Measurements from ENCODE around the gene VASN. TPM values are rescaled to one million over a fixed set of nuclear protein-coding genes. Genes with fewer than 3 reads are reported as not detected.

Gene VASN
- total RNA-seq, 1 donor from 2014 or later, result 0.67 TPM

- Mint-ChIP-seq H3K4me1 (ENCODE audit: unreplicated experiment) (no peaks in the 10 kb centered on the region), H3K27ac (ENCODE audit: unreplicated experiment) (no peak overlapping the region), H3K9me3 (ENCODE audit: unreplicated experiment) (no peaks in the 10 kb centered on the region), H3K27me3 (ENCODE audit: unreplicated experiment) (peaks cover 9% of the 10 kb centered on the region), H3K4me3 (ENCODE audit: unreplicated experiment) (no peak overlapping the region), H3K36me3 (ENCODE audit: low read depth, unreplicated experiment) (peaks cover 4% of the 10 kb centered on the region)
- no peak for DNase-seq (ENCODE audit: low spot score)
- no peak for TF ChIP-seq CTCF (IDR thresholded peaks at IDR 0.05; ENCODE audit: unreplicated experiment)
Measured at GRCh38 chr16:4359914-4360313, 11.7 kb upstream of the VASN start.

GRCh38 chr16:4360538-4361021, 11.1 kb upstream of the VASN start:
- H3K27me3 Mint-ChIP-seq (ENCODE audit: unreplicated experiment), result peaks cover 9% of the 10 kb centered on the region
- TF ChIP-seq CTCF (IDR thresholded peaks at IDR 0.05; ENCODE audit: unreplicated experiment), result no peak
- no peaks in the 10 kb centered on the region for H3K4me1 Mint-ChIP-seq (ENCODE audit: unreplicated experiment)
- no peak for DNase-seq (ENCODE audit: low spot score)
- H3K27ac Mint-ChIP-seq (ENCODE audit: unreplicated experiment), result no peak overlapping the region
- no peaks in the 10 kb centered on the region for H3K9me3 Mint-ChIP-seq (ENCODE audit: unreplicated experiment)
- peaks cover 4% of the 10 kb centered on the region for H3K36me3 Mint-ChIP-seq (ENCODE audit: low read depth, unreplicated experiment)
- no peak overlapping the region for H3K4me3 Mint-ChIP-seq (ENCODE audit: unreplicated experiment)

- no peak for TF ChIP-seq CTCF (IDR thresholded peaks at IDR 0.05; ENCODE audit: unreplicated experiment)
- Mint-ChIP-seq H3K27me3 (ENCODE audit: unreplicated experiment) (peaks cover 9% of the 10 kb centered on the region), H3K27ac (ENCODE audit: unreplicated experiment) (no peak overlapping the region), H3K36me3 (ENCODE audit: low read depth, unreplicated experiment) (peaks cover 4% of the 10 kb centered on the region), H3K9me3 (ENCODE audit: unreplicated experiment) (no peaks in the 10 kb centered on the region), H3K4me1 (ENCODE audit: unreplicated experiment) (no peaks in the 10 kb centered on the region), H3K4me3 (ENCODE audit: unreplicated experiment) (no peak overlapping the region)
- no peak for DNase-seq (ENCODE audit: low spot score)
Measured at GRCh38 chr16:4361033-4361943, 10.4 kb upstream of the VASN start.

- no peak overlapping the region for H3K27ac Mint-ChIP-seq (ENCODE audit: unreplicated experiment)
- H3K4me3 Mint-ChIP-seq (ENCODE audit: unreplicated experiment), result no peak overlapping the region
- no peaks in the 10 kb centered on the region for H3K4me1 Mint-ChIP-seq (ENCODE audit: unreplicated experiment)
- peaks cover 4% of the 10 kb centered on the region for H3K36me3 Mint-ChIP-seq (ENCODE audit: low read depth, unreplicated experiment)
- H3K27me3 Mint-ChIP-seq (ENCODE audit: unreplicated experiment), result peaks cover 6% of the 10 kb centered on the region
- DNase-seq (ENCODE audit: low spot score), result no peak
- no peak for TF ChIP-seq CTCF (IDR thresholded peaks at IDR 0.05; ENCODE audit: unreplicated experiment)
- no peaks in the 10 kb centered on the region for H3K9me3 Mint-ChIP-seq (ENCODE audit: unreplicated experiment)
Measured at GRCh38 chr16:4361944-4362311, 9.7 kb upstream of the VASN start.

- H3K4me1 Mint-ChIP-seq (ENCODE audit: unreplicated experiment), result no peaks in the 10 kb centered on the region
- no peak for DNase-seq (ENCODE audit: low spot score)
- H3K27ac Mint-ChIP-seq (ENCODE audit: unreplicated experiment), result no peak overlapping the region
- no peak for TF ChIP-seq CTCF (IDR thresholded peaks at IDR 0.05; ENCODE audit: unreplicated experiment)
- peaks cover 4% of the 10 kb centered on the region for H3K36me3 Mint-ChIP-seq (ENCODE audit: low read depth, unreplicated experiment)
- no peaks in the 10 kb centered on the region for H3K9me3 Mint-ChIP-seq (ENCODE audit: unreplicated experiment)
- H3K27me3 Mint-ChIP-seq (ENCODE audit: unreplicated experiment), result peaks cover 7% of the 10 kb centered on the region
- peak overlapping the region; percentile 56 for H3K4me3 Mint-ChIP-seq (ENCODE audit: unreplicated experiment)
Measured at GRCh38 chr16:4362476-4363135, 9.0 kb upstream of the VASN start.

Data from endothelial cell (in vitro differentiated cells).